Immature natural killer cell (primary cell): Measurements from ENCODE around the gene SNRPD2. TPM values are rescaled to one million over a fixed set of nuclear protein-coding genes. Genes with fewer than 3 reads are reported as not detected.
A peak's percentile ranks its signal among the peaks of the same experiment; 100 is the strongest.

Source experiments
- DNase-seq, 3 donors: peaks; one replicate each; pipeline ENCODE4 v3.0.0; 2022; ENCODE audit warnings: mixed read lengths in 1 of 3
- H3K27ac Mint-ChIP-seq, 6 donors: one replicate each; pipeline ENCODE4 v1.8.0; 2020; ENCODE audit warnings: mixed read lengths in 6 of 6, mild to moderate bottlenecking in 5 of 6, inconsistent platforms in 4 of 6, moderate library complexity in 3 of 6
- H3K27me3 Mint-ChIP-seq, 3 donors: one replicate each; pipeline ENCODE4 v1.8.0; 2020 to 2021; ENCODE audit warnings: low read depth in 3 of 3, mild to moderate bottlenecking in 3 of 3, mixed read lengths in 3 of 3, moderate library complexity in 3 of 3, inconsistent platforms in 1 of 3
- H3K36me3 Mint-ChIP-seq, 3 donors: one replicate each; pipeline ENCODE4 v1.8.0; 2020; ENCODE audit warnings: mixed read lengths in 3 of 3, inconsistent platforms in 2 of 3, mild to moderate bottlenecking in 2 of 3
- H3K4me1 Mint-ChIP-seq, 2 donors: one replicate each; pipeline ENCODE4 v1.8.0; 2020; ENCODE audit warnings: inconsistent platforms in 2 of 2, mild to moderate bottlenecking in 2 of 2, mixed read lengths in 2 of 2, moderate library complexity in 1 of 2
- H3K4me3 Mint-ChIP-seq, 5 donors: one replicate each; pipeline ENCODE4 v1.8.0; 2020; ENCODE audit warnings: mild to moderate bottlenecking in 5 of 5, mixed read lengths in 5 of 5, inconsistent platforms in 3 of 5, moderate library complexity in 3 of 5
- H3K9me3 Mint-ChIP-seq, 6 donors: one replicate each; pipeline ENCODE4 v1.8.0; 2020; ENCODE audit warnings: mild to moderate bottlenecking in 6 of 6, mixed read lengths in 6 of 6, inconsistent platforms in 4 of 6, moderate library complexity in 3 of 6
- polyA plus RNA-seq, 3 donors: library from polyadenylated mRNA; unstranded; fragments of 300-500 nt; fragmentation: Illumina TruSeq; gene quantifications; one replicate each; pipeline ENCODE4 v1.2.3, GENCODE V29; 2021

Gene SNRPD2
- polyA plus RNA-seq, 3 donors from 2014 or later, result 754 to 1,123 (median 1,001) TPM

DNA sequence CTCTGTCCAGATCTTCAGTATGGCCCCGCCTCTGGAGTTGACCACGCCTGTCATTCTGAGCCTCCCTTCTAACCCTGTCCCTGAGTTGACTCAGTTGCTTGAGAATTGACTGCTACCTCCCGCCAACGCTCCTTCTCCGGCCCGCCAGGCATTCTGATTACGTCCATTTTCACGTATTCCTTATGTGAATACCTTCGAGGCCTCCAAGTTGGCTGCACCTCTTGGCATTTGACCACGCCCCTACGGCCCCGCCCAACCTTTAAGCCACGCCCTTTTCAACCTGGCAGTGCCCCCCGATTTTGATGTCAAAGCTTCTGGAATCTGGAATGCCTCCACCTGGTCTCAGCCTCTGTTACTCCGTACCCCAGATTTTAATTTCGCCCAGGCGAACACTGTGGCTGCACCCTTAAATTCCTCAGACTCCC is 50.9 kb downstream of the SNRPD2 start:
- Mint-ChIP-seq H3K36me3 (peaks cover 0 to 4% (median 0%) of the 10 kb centered on the region in 3 donors), H3K27me3 (peaks cover 6 to 16% (median 11%) of the 10 kb centered on the region in 3 donors), H3K4me3 (peak overlapping the region; percentile 84 to 94 (median 89)), H3K27ac (peak overlapping the region; percentile 96 to 99 (median 98)), H3K4me1 (peaks cover 53 to 54% of the 10 kb centered on the region in 2 donors), H3K9me3 (no peaks in the 10 kb centered on the region)
- no peak for DNase-seq

DNA sequence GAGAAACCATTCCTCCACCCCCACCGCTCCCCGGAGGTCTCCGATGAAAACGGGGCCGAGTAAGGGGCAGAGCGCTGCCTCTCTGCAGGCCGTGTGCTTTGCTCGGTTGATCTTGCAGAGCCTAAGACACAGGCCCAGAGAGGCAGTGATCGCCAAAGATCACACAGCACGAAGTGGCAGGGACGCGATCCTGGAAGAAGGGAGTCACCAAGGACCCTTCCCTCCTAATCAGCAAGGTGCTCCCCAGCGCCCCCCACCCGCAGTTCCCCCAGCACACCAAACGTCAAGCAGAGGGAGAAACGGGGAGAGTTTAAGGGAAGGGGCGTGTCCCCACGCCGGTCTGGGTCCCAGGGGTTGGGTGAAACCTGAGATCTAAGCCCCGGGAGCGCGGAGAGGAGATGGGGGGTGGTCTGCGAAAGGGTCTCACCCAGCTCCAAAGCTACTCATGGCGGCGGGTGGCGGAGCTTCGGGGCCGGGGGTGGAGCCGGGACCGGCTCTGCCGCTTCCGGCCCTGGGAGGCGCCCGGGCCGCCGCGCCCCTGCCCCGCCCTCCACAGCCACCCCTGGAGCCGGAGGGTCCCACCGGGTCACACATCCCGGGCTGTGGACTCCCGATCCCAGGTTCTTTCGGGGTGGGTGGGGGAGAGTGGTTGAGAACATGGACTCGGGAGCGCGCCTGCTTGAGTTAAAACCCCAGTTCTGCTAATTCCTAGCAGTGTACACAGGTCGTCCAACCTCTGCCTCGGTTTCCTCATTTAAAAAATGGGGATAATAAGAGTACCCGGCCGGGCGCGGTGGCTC is 52.6 kb downstream of the SNRPD2 start, which contains the start of gene EML2:
Gene EML2 (minus strand): TSS at position 468 of the 800 bp plus-strand sequence. CDS start 21 bp downstream, at position 447.
- peak; percentile 34 to 42 (median 36) for DNase-seq
- H3K9me3 Mint-ChIP-seq, result no peaks in the 10 kb centered on the region
- H3K27me3 Mint-ChIP-seq, result peaks cover 6 to 14% (median 11%) of the 10 kb centered on the region in 3 donors
- peaks cover 0 to 4% (median 0%) of the 10 kb centered on the region in 3 donors for H3K36me3 Mint-ChIP-seq
- H3K27ac Mint-ChIP-seq, result peak within 1 kb of the TSS; percentile 91 to 99 (median 98)
- peak within 1 kb of the TSS; percentile 84 to 97 (median 94) for H3K4me3 Mint-ChIP-seq
- peaks cover 48 to 49% of the 10 kb centered on the region in 2 donors for H3K4me1 Mint-ChIP-seq

DNA sequence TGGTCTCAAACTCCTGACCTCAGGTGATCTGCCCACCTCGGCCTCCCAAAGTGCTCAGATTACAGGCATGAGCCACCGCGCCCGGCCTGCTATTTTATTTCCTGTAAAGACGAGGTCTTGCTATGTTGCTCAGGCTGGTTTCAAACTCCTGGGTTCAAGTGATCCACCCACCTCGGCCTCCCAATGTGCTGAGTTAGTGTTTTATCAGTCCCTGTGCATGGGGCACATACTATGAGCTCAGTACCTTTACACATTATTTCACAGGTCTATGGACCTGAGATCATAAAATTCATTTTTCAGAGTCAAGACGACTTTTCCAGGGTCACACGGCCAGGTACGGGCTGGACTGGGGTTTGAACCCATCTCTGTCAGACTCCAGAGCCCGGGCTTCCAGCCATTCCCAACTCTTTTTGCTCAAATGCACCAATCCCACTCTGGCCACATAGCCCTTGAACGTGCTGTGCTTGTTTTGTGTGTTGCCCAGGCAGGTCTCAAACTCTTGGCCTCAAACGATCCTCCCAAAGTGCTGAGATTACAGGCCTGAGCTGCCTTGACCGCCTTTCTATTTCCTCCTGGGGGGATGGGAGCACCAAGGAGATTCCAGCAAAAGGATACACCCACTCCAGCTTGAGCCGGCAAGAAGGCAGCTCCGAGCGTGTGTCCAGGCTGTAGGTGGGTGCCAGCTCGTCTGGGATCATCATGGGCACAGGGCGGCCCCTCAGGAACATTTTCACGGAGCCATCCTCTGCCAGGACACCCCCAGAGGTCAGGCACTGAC is 53.7 kb downstream of the SNRPD2 start:
- H3K4me1 Mint-ChIP-seq, result peaks cover 43 to 44% of the 10 kb centered on the region in 2 donors
- no peaks in the 10 kb centered on the region for H3K9me3 Mint-ChIP-seq
- no peak for DNase-seq
- H3K4me3 Mint-ChIP-seq, result peak overlapping the region; percentile 84 to 97 (median 94)
- peaks cover 0 to 4% (median 0%) of the 10 kb centered on the region in 3 donors for H3K36me3 Mint-ChIP-seq
- peaks cover 5 to 12% (median 11%) of the 10 kb centered on the region in 3 donors for H3K27me3 Mint-ChIP-seq
- H3K27ac Mint-ChIP-seq, result peak overlapping the region in 3 of 6 donors; percentile 17 to 88 (median 55)

Other genes with a start within 250 kb of the SNRPD2 start
- gene FOSB, start 224.0 kb downstream of the SNRPD2 start, polyA plus RNA-seq, result 10 to 100 TPM; 11.6 to 30.1 (median 11.6) TPM
- under 1 TPM in 2 of 3 donors, not detected in 1; 0.48 to 0.80 TPM for gene RTN2, start 194.9 kb downstream of the SNRPD2 start, polyA plus RNA-seq
- 1 to 10 TPM; 3.9 to 5.7 (median 4.0) TPM for gene PPM1N, start 193.5 kb downstream of the SNRPD2 start, polyA plus RNA-seq
- gene VASP, start 184.5 kb downstream of the SNRPD2 start, polyA plus RNA-seq, result 100 to 1,000 TPM in 1 of 3 donors, 10 to 100 TPM in 2; 91.2 to 126 (median 93.4) TPM
- gene OPA3, start 107.2 kb downstream of the SNRPD2 start, polyA plus RNA-seq, result 10 to 100 TPM in 1 of 3 donors, 1 to 10 TPM in 1, not detected in 1; 3.3 to 18.4 TPM
- not detected for gene GPR4, start 89.7 kb downstream of the SNRPD2 start, polyA plus RNA-seq
- gene EML2, start 52.6 kb downstream of the SNRPD2 start, polyA plus RNA-seq, result 10 to 100 TPM; 11.9 to 24.7 (median 14.2) TPM
- under 1 TPM in 2 of 3 donors, not detected in 1; 0.18 to 0.34 TPM for gene GIPR, start 23.7 kb downstream of the SNRPD2 start, polyA plus RNA-seq
- 1 to 10 TPM in 2 of 3 donors, not detected in 1; 1.8 to 2.9 TPM for gene QPCTL, start 713 bp upstream of the SNRPD2 start, polyA plus RNA-seq
- gene FBXO46, start 38.9 kb upstream of the SNRPD2 start, polyA plus RNA-seq, result 10 to 100 TPM in 1 of 3 donors, 1 to 10 TPM in 2; 5.9 to 15.6 (median 7.5) TPM
- not detected for gene MEIOSIN, start 41.5 kb upstream of the SNRPD2 start, polyA plus RNA-seq
- gene SIX5, start 77.3 kb upstream of the SNRPD2 start, polyA plus RNA-seq, result under 1 TPM in 2 of 3 donors, not detected in 1; 0.10 to 0.35 TPM
- 1 to 10 TPM in 2 of 3 donors, under 1 TPM in 1; 0.34 to 2.7 (median 1.2) TPM for gene DMPK, start 90.5 kb upstream of the SNRPD2 start, polyA plus RNA-seq
- gene DMWD, start 100.9 kb upstream of the SNRPD2 start, polyA plus RNA-seq, result 10 to 100 TPM; 20.2 to 43.9 (median 20.7) TPM
- gene RSPH6A, start 123.4 kb upstream of the SNRPD2 start, polyA plus RNA-seq, result not detected
- 10 to 100 TPM in 1 of 3 donors, 1 to 10 TPM in 2; 2.1 to 14.6 (median 5.6) TPM for gene SYMPK, start 171.2 kb upstream of the SNRPD2 start, polyA plus RNA-seq
- gene FOXA3, start 172.4 kb upstream of the SNRPD2 start, polyA plus RNA-seq, result not detected
- gene IRF2BP1, start 194.2 kb upstream of the SNRPD2 start, polyA plus RNA-seq, result 1 to 10 TPM; 3.4 to 9.4 (median 7.0) TPM
- under 1 TPM; 0.12 to 0.45 (median 0.13) TPM for gene MYPOP, start 210.7 kb upstream of the SNRPD2 start, polyA plus RNA-seq
- not detected for gene NANOS2, start 222.8 kb upstream of the SNRPD2 start, polyA plus RNA-seq